ENCODE data around the gene AGTR1.
"Not testable (repeated sequence)": the region's sequence is repeated elsewhere in the genome, so short reads cannot be mapped to it uniquely, and the experiment has no call there.

AGTR1 gene

GRCh38 chr3:148759430-148759829 is 61.7 kb downstream of the AGTR1 start:
- no peak for DNase-seq

- no peak for DNase-seq
Observed at GRCh38 chr3:148763156-148763680, 65.5 kb downstream of the AGTR1 start.

- no peak for DNase-seq
Observed at GRCh38 chr3:148763986-148764935, 66.6 kb downstream of the AGTR1 start.

GRCh38 chr3:148772361-148772760 is 74.7 kb downstream of the AGTR1 start:
- DNase-seq, result no peak

GRCh38 chr3:148772835-148773234 is 75.1 kb downstream of the AGTR1 start:
- no peak for DNase-seq

GRCh38 chr3:148773805-148774204 is 76.1 kb downstream of the AGTR1 start:
- no peak for DNase-seq

- no peak for DNase-seq
Observed at GRCh38 chr3:148778926-148779325, 81.2 kb downstream of the AGTR1 start.

GRCh38 chr3:148785026-148785425 is 87.3 kb downstream of the AGTR1 start:
- not testable (repeated sequence) for DNase-seq

- DNase-seq, result not testable (repeated sequence)
Observed at GRCh38 chr3:148786159-148786558, 88.5 kb downstream of the AGTR1 start.

GRCh38 chr3:148789146-148789545 is 91.4 kb downstream of the AGTR1 start:
- no peak for DNase-seq

GRCh38 chr3:148789906-148790305 is 92.2 kb downstream of the AGTR1 start:
- no peak for DNase-seq

- DNase-seq, result no peak
Observed at GRCh38 chr3:148790370-148790769, 92.7 kb downstream of the AGTR1 start.

- no peak for DNase-seq
Observed at GRCh38 chr3:148790851-148791735, 93.4 kb downstream of the AGTR1 start.

GRCh38 chr3:148791920-148792319 is 94.2 kb downstream of the AGTR1 start:
- DNase-seq, result no peak

GRCh38 chr3:148792516-148792915 is 94.8 kb downstream of the AGTR1 start:
- DNase-seq, result no peak

Measured in stimulated activated CD4-positive, alpha-beta T cell treated with anti-CD3 and anti-CD28 coated beads, Interleukin-12 subunit alpha, Interleukin-12 subunit beta, amount 100 ng/mL, for 4 hours (primary cell).